Dedifferentiated amniotic fluid mesenchymal stem cell (primary cell): Measurements from ENCODE around the gene RASA3.

Source experiments
- DNase-seq: peaks from one replicate; pipeline ENCODE4 v3.0.0-alpha.2; 2016; ENCODE audit errors: extremely low spot score

Gene RASA3

DNA sequence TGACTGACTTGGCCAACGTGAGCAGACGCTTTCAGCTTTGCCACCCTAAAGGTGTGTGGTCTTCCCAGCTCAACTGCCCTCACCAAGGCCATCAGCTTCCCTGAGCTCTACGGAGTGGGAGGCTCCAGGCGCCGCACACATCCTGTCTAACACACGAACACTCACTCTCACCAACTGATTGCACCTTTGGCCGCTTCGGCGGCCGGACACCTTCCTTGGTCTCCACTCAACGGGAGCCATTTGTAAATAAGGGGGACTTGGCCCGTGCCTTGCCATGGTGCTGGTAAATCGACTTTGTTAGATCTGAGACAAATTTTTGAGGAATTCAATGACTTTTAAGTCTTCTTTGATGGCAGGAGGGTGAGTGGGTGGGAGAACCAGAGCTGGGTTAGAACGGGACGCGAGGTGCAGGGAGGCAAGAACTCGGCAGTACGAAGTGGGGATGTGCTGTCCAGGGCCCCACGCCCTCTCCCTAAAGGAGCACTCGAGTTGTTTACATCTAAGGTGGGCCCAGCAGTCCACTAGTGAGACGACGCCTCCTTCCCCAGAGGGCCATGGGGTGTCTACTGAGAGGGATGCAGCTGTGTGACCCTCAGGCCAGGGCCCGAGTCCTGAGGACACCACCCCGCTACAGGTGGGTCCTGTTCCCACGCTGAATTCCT, 163.0 kb downstream of the RASA3 start:
- DNase-seq = no peak

DNA sequence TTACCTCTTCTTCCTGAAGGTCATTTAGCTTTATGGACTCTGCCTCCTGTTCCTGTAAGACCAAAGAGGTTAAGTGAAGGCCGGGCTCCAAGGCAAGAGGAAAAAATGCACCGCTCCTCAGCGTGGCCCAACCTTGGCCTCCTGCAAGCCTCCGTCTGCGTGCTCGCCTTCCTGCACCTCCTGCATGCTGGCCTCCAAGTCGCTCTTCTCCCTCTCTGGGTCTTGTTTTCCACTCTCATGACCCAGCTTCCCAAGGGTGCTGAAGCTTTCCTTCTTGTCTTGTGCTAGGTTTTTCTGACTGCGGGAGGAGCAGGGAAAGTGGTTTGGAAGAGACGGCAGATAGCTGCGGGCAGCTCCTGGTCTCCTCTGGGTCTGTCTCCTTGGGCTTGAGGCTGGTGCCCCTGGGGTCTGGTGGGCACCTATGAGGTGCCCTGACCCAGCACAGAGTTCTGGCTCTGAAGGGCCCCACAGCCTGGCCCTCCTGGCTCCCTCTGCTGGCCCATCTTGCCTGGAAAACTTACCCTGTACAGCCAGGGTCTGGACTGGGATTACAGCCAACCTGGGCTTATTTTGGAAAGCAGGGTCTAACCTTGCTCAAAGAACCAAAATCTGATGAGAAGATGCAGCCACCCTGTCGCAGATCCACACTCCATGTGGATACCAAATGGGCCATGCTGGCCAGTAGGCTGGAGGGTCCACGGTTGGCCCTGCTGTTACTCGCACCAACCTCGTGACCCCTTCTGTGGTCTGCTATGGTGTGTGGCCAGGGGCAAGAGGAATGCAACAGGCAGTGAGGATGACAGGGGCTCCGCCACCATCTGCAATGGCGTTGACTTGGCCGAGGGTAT, 163.7 kb downstream of the RASA3 start:
- DNase-seq = no peak

DNA sequence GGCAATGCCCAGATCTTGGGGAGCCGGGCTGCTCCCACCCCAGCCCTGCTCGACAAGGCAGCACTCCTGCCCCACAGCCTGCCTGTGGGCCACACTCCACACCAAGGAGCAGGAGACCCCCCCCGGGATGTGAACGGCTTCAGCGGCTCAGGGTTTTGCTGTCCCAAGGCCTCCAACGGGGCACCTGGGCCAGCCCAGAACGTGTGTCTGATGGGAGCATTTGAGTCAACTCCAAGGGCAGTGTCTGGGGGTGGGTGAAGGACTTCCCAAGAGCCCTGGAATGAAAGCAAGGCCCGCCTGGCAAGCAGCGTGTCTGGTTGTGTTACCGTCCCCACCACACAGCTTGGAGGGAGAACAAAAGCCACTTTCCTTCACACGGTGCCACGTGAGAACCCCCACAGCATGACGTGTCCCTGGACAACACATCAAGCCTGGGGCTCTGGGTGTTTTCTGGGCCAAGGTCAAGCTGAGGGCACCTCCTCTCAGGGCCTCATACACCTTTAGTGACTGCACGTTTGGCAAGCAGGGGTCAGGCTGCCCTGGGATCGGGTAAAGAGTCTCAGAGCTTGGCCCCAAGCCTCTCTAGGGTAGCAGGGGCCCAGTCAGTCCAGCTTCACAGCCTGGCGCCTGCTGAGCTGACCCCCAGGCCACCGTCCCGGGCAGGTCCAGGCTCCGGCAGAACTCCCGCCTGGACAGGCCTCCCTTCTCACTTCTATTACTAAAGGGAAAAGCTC, 164.5 kb downstream of the RASA3 start:
- DNase-seq = no peak

DNA sequence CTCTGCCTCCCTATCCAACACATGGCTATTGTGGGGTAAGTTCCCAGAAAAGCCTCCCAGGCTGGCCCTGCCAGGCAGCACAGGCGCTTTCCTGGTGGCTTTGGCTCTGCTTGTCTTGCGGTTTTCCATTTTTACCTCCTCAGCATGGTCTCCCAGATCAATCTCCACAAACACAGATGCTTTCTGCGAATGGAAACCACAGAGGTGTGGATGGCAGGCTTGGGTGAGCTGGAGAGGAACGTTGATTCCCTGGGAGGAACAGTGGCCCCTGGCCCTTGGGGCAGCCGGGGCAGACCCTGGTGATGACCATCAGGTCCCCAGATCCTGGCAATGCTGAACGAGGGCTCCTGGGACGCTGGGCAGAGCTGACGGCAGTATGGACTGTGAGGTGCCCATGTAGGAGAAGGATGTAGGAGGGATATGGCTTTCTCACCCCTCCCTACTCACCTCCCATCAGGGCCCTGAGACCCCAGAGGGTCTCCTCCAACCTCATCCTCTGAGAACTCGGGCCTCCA, 165.2 kb downstream of the RASA3 start:
- DNase-seq = no peak

DNA sequence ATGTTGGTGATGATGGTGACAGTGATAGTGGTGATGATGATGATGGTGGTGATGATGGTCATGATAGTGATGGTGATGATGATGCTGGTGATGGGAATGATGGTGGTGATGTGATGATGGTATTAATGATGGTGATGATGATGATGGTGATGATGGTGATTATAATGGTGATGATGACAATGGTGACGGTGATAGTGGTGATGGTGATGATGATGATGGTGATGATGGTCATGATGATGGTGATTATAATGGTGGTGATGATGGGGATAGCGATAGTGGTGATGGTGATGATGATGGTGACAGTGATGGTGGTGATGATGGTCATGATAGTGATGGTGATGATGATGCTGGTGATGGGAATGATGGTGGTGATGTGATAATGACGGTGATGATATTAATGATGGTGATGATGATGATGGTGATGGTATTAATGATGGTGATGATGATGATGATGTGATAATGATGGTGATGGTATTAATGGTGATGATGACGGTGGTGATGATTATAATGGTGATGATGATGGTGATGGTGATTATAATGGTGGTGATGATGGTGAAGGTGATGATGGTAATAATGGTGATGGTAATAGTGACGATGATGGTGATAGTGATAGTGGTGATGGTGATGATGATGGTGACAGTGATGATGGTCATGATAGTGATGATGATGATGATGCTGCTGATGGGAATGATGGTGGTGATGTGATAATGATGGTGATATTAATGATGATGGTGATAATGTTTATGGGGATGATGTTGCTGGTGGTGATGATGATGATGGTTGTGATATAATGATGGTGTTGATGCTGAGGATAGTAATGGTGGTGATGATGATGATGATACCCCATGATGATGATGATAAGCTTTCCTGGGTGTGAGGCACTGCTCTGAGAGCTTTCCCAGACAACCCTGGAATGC, 166.2 kb downstream of the RASA3 start:
- DNase-seq = no peak

DNA sequence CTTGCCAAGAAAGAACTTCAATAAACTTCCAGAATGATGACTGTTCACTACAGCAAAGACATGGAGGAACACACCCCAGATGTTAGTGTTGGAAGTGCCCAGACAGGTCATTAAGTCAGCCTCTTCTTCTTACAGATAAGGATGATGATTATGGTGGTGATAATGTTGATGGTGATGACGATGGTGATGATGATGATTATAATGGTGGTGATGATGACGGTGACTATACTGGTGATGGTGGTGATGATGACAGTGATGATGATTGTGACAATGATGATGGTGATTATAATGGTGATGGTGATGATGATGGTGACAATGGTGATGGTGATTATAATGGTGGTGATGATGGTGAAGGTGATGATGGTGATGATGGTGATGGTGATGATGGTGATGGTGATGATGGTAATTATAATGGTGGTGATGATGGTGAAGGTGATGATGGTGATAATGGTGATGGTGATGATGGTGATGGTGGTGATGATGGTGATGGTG, 167.0 kb downstream of the RASA3 start:
- DNase-seq = no peak

DNA sequence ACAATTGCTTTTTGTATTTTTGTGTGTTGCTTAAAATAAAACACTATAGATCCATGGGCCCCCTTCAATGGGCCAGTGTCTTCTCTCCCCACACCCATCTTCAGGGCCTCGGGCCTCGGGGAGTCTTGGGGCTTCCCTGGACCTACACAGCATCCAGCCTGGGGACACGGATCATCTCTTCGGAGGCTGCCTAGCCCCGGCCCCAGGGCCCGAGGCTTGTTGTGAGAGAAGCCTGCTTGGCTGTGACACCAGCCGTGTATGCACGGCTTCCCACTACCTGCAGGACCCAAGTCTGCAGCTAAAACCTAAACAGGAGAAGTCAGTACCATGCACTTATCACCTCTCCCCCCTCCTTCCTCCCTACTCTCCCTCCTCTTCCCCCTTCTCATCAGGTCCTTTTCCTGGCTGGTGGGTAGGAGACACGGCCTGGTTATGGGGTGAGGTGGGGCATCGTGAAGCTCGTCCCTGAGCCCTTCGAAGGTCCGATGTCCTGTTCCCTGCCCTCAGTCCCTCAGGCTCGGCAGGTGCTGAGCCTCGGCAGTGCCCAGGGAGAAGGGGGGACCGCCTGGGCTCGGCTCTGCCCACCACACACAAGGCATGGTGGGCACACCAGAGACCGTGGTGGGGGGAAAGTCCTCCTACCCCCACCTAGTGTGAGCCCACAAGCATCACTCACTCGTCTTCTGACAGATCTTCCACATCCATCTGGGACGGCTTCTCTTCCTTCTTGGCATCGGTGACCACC, 168.0 kb downstream of the RASA3 start:
- no peak for DNase-seq

DNA sequence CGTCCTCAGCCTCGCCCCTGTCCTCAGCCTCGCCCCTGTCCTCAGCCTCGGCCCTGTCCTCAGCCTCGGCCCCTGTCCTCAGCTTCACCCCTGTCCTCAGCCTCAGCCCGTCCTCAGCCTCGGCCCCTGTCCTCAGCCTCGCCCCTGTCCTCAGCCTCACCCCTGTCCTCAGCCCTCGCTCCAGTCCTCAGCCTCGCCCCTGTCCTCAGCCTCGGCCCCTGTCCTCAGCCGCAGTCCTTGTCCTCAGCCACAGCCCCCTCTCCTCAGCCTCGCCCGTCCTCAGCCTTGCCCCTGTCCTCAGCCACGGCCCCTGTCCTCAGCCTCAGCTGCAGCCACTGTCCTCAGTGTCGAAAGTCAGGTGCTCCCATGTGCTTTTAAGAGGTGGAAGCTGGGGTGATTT, 169.0 kb downstream of the RASA3 start:
- no peak for DNase-seq

DNA sequence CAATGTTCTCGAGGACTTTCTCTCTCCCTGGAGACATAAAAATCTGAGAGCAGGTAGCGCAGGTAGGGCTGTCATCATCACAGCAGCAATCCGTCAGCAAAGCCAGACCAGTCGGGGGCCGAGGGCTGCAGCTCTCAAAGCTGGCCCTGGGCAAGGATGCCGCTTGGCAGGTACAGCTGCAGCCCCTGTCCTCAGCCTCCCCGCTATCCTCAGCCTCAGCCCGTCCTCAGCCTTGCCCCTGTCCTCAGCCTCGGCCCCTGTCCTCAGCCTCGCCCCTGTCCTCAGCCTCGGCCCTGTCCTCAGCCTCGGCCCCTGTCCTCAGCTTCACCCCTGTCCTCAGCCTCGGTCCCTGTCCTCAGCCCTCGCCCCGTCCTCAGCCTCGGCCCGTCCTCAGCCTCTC, 169.4 kb downstream of the RASA3 start:
- no peak for DNase-seq

DNA sequence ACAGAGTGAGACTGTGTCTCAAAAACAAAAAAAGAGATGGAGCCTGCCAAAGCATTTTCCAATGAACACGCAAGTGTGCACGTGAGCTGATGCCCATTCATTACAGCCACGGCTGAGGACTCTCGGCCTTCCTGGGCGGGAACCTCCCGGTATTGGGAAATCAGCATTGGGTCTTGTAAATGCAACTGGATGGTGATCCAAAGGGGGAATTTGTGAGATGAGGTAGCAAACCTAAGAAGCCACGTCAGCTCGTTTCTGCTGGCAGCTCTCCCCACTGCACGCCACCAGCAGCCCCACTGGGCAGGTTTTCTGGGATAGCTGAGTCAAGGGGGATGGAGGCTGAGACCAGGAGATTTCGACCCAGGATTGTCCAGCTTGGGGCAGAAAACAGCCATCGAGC, 170.0 kb downstream of the RASA3 start:
- no peak for DNase-seq

DNA sequence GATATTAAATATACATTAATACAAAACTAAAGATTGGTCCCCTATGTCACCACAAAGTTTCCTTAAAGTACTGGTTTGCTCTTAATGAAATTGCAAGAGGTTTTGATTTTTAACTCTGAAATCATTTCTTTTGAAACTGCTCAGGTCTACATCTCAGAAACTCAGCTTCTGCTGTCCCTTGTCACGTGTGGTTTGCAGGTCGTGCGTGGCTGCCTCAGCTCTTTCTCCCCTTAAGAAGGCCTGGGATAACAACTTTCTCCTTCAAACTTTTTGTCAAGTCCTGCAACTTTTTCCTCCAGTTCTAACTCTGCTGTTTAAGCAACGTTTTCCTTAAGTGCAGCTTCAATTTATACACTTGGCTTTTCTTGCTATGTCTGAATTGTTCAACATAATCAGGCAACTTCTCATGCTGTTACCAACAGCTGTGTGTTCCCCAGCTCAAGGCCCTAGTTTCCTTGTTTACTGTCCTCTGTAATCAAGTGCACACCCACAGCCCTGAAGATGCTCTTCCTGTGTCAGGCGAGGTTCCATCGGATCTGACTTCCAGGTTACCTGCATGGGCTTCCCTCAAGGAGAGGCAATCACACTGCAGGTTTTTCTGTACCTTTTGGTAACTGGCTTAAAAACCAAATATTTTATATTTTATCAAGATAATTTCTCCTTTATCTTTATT, 172.0 kb downstream of the RASA3 start:
- no peak for DNase-seq

DNA sequence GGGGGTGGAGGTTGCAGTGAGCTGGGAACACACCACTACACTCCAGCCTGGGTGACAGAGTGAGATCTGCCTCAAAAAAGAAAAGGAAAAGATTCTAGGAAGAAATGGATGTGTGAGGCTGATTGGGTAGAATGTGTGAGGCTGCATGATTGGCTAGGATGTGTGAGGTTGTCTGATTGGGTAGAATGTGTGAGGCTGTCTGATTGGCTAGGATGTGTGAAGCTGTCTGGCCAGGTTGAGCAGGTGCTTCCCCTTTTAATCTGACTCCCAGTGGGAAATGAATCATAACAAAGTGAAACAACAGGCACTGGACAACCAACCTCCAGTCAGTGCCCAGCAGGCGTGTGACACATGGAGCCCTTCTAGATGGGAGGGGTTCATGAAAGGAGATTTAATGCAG, 173.2 kb downstream of the RASA3 start:
- no peak for DNase-seq

DNA sequence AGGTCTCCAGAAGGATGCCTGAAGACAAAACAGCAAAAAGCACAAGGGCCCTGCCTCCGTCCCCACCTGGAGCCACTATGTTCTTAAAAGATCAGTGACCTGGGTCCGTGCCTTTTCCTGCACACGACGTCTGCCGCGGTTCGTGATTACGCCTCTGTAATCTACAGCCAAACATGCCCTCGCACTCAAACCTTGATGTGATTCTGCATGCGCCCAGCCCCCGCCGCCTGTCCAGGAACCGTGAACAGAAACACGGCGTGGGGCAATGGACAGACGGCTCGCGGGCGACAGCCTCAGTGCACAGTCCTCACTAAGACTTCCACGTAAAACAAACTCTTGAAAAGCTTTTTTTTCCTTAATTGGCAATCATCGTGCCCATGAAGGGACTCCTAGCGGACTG, 174.1 kb downstream of the RASA3 start:
- no peak for DNase-seq

DNA sequence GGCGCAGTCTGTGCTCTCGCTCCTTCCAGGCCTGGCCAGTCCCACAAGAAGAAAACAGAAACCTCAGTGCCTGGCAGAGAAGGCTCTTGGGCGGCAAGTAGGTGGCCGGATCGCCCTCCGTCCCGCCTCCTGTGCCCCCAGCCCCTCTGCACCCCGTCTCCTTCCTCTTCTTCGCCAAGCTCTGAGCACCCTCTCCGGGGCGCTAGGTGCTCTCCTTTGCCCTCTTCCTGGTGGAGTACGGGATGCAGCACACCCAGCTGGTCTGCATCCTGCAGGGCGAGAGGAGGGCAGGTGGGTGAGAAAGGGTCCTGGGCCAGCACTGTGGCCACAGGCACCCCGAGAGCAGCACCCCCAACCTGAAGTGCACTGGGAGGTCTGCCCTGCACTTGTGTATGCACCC, 175.9 kb downstream of the RASA3 start:
- DNase-seq = no peak

DNA sequence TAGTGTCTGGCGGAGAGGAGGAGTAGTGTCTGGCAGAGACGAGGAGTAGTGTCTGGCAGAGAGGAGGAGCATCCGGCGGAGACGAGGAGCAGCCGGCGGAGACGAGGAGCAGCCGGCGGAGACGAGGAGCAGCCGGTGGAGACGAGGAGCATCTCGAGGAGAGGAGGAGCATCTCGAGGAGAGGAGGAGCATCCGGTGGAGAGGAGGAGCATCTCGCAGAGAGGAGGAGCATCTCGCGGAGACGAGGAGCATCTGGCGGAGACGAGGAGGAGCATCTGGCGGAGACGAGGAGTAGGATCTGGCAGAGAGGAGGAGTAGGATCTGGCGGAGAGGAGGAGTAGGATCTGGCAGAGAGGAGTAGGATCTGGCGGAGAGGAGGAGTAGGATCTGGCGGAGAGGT, 176.7 kb downstream of the RASA3 start:
- no peak for DNase-seq

DNA sequence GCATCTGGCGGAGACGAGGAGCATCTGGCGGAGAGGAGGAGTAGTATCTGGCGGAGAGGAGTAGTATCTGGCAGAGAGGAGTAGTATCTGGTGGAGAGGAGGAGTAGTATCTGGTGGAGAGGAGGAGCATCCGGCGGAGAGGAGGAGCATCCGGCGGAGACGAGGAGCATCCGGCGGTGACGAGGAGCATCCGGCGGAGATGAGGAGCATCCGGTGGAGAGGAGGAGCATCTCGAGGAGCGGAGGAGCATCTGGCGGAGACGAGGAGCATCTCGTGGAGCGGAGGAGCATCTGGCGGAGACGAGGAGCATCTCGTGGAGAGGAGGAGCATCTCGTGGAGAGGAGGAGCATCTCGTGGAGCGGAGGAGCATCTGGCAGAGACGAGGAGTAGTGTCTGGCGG, 177.2 kb downstream of the RASA3 start:
- no peak for DNase-seq

DNA sequence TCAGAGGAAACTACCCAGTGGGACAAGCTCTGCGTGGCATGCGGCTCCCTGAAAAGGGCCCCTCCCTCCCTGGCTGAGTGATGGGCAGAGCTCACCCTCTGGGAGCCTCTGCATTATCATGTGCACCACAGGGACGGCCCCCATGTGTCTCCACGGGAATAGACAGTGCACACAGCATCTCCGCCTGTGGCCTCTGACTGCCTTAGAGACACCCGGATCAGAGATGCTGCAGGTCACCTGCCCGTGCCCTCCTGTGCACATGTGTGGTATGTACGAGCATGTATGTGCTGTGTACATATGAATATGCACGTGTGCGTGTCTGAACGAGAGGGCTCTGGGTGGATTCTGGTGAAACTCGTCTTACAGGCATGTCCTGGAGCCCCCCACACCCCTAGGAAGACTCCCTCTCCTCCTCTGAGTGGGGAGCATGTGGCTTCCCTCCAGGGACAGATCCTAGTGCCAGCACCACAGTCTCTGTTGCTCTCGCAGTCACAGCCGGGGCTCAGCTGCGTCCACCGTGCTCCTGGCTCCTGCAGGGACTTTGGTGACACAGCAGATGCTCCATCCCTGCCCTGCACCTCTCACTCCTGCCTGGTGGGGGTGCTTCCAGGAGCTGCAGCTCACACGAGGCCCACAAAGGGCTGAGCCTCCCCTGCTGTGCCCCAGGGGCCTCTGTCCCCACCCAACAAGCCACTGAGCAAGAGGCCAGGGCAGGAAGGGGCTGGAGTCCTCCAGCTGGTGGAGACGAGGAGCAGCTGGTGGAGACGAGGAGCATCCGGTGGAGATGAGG, 178.2 kb downstream of the RASA3 start:
- DNase-seq = no peak

DNA sequence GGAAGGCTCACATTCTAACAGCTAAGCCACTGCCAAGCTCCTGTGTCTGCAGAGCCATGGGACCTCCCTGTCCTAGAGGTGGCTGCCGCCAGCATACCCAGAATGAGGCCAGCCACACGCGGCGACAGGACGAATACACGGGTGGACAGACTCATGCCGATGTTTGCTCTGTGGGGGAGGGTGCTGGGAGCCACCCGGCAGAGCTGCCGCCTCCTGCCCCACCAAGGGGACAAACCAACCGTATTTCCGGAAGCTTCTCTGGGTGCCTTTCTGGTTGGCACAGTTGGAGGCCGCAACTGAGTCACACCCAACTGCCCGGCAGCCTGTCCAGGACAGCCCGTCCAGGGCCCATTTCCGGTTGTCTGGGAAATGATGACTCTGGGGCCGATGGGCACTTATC, 178.9 kb downstream of the RASA3 start:
- no peak for DNase-seq

DNA sequence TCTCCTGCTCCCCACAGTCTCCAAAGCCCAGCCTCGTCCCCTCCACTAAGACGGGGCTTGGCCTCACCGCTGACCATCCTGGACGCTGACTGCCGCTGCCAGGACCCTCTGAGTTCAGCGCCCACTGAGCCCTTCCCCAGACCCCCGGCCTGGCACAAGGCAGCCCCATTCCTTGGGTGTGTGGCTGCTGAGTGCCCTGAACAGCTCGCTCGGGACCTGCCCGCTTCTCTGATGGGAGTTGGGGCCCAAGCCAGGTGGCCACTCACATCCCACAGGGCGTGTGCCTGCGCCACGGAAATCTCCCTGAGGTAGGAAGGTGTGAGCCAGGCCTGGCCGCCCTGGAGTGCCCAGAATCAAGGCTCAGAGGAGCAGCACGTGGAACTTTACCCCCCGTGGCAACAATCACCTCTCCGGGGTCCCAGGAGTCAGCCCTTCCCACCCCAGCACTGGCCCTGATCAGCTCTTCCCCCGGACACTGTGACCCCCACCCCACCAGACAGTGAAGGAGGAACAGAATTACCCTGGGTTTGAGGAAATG, 179.4 kb downstream of the RASA3 start:
- DNase-seq = no peak
